ENCODE measurements around the gene CSTPP1.
"Not testable (repeated sequence)": the region's sequence is repeated elsewhere in the genome, so short reads cannot be mapped to it uniquely, and the experiment has no call there.

CSTPP1 gene

DNA sequence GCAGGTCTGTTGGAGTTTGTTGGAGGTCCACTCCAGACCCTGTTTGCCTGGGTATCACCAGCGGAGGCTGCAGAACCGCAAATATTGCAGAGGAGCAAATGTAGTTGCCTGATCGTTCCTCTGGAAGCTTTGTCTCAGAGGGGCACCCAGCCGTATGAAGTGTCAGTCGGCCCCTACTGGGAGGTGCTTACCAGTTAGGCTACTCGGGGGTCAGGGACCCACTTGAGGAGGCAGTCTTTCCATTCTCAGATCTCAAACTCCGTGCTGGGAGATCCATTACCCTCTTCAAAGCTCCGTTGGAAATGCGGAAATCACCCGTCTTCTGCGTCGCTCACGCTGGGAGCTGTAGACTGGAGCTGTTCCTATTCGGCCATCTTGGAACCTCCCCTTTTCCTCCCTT, 61.2 kb downstream of the CSTPP1 start:
- not testable (repeated sequence) for DNase-seq

- no peak for DNase-seq
Measured at GRCh38 chr11:46999217-46999616, 62.7 kb downstream of the CSTPP1 start.

DNA sequence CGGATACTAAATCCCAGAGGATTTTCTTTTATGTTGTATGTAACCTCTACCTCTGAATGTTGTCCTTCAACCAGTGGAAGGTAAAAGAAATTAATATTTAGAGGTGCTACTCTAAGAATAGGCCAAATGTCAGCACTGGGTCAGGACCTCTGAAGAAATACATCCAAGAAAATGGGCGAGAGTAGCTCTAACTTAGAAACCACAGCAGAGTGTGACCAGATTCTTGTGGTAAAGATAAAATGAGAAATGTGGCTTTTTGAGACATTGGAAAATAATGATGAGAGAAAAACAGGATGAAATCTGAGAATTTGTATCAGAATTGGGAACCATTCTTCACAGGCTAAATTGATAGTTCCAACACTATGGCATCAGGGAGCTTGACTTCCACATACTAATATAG, 63.5 kb downstream of the CSTPP1 start:
- DNase-seq: no peak

DNA sequence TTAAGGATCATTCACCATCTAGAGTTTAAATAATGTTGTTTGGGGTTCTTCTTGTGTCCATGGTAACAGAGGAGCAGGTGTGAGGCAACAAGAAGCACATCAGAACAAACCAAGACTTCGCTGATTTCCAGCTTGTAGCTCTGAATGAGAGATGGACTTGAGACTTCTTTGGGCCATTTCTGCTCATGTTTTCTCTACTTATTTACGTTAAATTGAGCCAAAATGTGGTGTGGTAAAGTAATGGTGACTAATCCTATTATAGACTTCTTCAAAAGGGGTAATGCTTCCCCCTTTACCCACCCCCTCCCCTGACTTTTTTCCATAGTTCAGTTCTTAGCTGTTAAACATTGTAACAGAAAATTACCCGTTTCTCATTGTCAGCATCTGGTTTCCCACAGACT, 65.2 kb downstream of the CSTPP1 start:
- no peak for DNase-seq

DNA sequence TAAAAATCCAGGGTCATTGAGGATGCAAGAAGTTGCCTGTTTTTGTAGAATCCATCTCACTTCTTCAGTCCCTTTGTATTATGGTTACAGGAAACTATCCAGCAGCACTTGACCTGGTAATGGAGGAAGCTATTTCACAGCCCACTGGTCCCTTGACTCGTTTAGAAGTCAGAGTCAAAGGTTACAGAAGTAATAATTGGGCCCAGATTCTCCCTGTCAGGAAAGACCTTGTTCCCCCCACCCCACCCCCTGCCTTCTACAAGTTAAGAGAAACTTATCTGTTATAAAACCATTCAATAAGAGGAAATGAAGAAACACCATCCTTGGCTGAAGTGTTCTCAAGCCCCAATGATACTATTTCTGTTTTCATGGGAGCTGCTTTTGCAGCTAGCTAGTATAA, 65.8 kb downstream of the CSTPP1 start:
- DNase-seq: no peak

DNA sequence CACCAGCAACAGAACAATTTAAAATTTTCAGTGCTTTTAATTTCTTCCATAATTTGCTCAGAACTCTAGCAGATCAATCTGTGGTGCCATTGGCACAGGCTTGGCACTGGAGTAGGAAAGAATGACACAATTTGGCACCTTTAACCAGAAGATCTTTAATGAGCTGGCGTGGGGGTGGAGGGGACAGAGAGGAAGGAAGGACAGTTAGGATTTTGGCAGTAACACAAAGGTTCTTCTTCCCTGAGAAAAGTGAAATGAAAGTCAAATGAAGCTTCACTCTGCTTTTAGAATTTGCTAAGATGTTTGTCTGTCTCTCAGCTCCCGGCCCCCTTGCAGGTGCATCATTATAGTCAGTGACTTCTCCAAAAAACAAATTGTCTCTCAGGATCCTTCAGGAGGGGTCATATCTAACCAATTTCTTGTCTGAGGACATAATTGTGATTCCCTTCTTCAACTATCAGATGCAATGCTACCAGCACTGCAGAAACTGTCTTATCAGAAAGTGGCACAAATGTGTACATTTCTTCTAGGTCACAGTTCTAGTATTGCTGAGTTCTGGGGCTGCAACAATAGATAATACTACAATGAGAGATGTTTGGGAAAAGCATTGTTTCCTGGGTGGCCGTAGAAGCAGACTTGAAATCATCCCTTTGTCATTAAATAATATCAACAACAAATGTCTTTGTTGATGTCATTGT, 66.8 kb downstream of the CSTPP1 start:
- DNase-seq: no peak

DNA sequence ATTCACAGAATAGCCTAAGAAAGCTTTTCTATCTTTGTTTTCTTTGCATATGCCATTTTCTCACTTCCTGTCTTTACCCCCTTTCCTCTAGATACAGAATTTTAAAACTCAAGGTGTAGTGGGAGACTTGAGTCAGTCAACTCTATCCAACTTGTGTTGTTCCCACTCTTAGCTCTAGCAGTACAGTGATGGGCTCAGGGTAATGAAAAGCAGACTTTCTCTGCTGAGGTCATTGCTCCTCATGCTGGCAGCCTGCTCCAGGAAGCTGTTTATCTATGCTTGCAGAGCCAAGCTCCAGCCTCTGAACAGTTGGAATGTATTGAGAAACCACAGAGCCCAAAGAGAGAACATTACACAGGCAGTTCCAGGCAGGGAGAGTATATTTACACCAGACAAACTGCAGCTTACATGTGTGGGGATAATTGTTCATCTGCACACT, 68.1 kb downstream of the CSTPP1 start:
- no peak for DNase-seq

- DNase-seq: no peak
Measured at GRCh38 chr11:47005441-47005840, 68.9 kb downstream of the CSTPP1 start.

GRCh38 chr11:47007579-47007978, 71.0 kb downstream of the CSTPP1 start:
- DNase-seq: no peak

GRCh38 chr11:47010179-47010578, 73.6 kb downstream of the CSTPP1 start:
- DNase-seq: no peak

GRCh38 chr11:47014097-47014496, 77.5 kb downstream of the CSTPP1 start:
- no peak for DNase-seq

GRCh38 chr11:47018637-47019036, 82.1 kb downstream of the CSTPP1 start:
- DNase-seq: no peak

DNA sequence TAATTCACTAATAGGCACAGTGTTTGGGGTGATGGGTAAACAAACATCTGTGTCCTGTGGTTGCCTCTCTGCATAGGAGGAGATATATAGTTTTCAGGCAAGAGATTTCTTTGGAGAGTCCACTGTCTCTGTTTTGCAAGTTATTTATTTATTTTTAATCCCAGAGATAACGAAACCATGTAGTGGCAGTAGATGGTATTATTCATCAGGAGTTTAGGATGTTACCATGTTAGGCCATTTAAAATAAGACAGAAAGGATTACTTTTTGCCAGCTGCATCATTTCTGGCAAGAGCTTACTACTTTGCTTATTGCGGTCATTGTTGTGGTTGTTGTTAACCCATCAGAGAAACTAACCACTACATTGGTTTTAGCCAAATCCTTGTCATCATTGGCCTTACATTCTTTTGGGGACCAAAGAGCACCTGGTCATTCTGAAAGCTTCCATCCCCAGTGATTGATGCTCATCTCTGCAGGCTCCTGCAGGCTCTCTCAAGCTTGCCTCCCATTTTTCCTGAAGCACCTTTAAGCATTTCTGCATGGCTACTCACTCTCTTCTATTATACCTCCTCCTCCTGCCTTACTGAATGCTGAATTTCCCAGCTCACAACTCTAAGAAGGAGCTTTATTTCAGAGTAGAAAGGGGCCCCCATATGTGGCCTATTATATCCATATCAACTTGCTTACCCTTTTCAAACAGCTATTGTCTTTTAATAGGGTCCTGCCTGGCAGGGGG, 84.4 kb downstream of the CSTPP1 start:
- DNase-seq: no peak

- no peak for DNase-seq
Measured at GRCh38 chr11:47021527-47021818, 84.9 kb downstream of the CSTPP1 start.

- DNase-seq: no peak
Measured at GRCh38 chr11:47021965-47022364, 85.4 kb downstream of the CSTPP1 start.

- DNase-seq: no peak
Measured at GRCh38 chr11:47028195-47029093, 91.9 kb downstream of the CSTPP1 start.

- DNase-seq: no peak
Measured at GRCh38 chr11:47033439-47033838, 96.9 kb downstream of the CSTPP1 start.

- no peak for DNase-seq
Measured at GRCh38 chr11:47034091-47034490, 97.5 kb downstream of the CSTPP1 start.

DNA sequence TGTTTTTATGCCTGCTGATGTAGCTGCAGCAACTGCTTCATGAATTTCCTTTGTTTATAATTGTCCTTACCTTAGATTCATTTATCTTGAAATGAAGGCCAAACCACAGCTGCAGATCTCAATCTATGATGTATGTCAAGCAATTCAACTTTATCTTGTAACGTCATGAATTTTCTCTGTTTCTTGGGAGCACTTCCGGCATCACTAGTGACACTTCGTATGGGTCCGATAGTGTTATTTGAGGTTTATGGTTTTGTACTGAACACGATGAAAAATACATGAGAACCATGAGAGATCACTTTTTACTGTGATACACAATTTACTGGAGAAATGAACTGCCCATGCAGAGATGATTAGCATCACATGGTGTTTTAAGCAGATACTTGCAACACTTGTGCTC, 98.5 kb downstream of the CSTPP1 start:
- no peak for DNase-seq

- no peak for DNase-seq
Measured at GRCh38 chr11:47044119-47044518, 107.6 kb downstream of the CSTPP1 start.

DNA sequence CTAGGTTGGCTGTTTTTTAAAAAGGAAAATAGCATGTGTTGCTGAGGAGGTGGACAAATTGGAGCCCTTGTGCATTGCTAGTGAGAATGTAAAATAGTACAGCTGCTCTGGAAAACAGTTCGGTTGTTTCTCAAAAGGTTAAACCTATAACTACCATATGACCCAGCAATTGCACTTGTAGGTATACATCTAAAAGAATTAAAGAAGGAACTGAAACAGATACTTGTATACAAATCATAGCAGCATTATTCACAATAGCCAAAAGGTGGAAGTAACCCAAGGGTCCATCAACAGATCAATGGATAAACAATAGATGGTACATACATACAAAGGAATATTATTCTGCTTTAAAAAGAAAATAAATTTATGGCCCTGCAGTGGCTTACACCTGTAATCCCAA, 111.4 kb downstream of the CSTPP1 start:
- DNase-seq: no peak

DNA sequence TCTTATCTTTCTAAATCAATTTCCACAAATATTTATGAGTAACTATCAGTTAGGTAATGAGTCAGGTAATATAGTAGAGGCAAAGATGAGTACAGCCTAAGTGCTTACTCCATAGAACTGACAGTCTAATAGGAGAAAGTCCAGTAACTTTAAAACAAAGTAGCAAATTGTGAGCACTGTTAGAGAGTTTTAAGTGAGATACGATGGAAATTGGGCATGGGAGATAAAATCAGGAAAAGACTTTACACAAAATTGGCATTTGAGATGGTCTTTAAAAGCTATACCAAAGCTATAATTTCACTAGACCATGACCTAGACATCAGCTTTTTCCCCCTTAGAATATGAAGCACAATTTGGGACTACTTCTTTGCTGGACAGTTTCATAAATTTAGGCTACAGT, 113.7 kb downstream of the CSTPP1 start:
- no peak for DNase-seq

GRCh38 chr11:47051217-47051616, 114.7 kb downstream of the CSTPP1 start:
- DNase-seq: no peak

- no peak for DNase-seq
Measured at GRCh38 chr11:47052165-47052564, 115.6 kb downstream of the CSTPP1 start.

Measured in activated naive CD4-positive, alpha-beta T cell (primary cell).